Measurements from ENCODE around the gene CTAGE9. TPM values are rescaled to one million over a fixed set of nuclear protein-coding genes. Genes with fewer than 3 reads are reported as not detected.

CTAGE9 gene
- total RNA-seq, 1 donor from 2014 or later, result not detected

GRCh38 chr6:131663578-131664165, 47.1 kb downstream of the CTAGE9 start:
- DNase-seq, result no peak

DNA sequence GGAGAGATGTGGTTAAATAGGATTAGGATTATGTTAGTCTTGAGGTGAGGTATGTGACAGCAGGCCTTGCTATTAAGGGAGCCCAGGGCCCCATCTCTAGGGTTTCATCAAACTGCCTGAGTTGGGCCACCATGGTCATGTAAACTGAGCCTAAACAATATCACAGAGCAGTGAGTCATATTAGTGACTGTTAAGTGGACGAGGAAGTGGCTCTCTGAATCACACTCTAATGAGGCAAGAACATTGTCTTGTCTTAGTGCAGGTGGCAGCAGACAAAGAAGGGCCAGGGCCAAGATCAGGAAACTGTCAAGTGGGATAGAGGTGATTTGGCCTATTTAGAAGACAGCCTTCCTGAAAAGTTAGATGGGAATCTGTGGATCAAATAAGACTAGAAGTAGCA, 50.6 kb downstream of the CTAGE9 start:
- DNase-seq, result no peak

Other genes with a start within 250 kb of the CTAGE9 start
- 0.92 TPM for gene ARG1, start 137.8 kb downstream of the CTAGE9 start, total RNA-seq
- gene MED23, start 82.8 kb downstream of the CTAGE9 start, total RNA-seq, result 42.4 TPM
- 2.3 TPM for gene ENPP3, start 73.7 kb downstream of the CTAGE9 start, total RNA-seq
- not detected for gene OR2A4, start 9.6 kb downstream of the CTAGE9 start, total RNA-seq
- gene ENPP1, start 97.0 kb upstream of the CTAGE9 start, total RNA-seq, result 27.7 TPM
- gene CCN2, start 240.4 kb upstream of the CTAGE9 start, total RNA-seq, result 57.3 TPM